CD4-positive, alpha-beta T cell (primary cell): ENCODE data around the gene FKBP5. TPM values are rescaled to one million over a fixed set of nuclear protein-coding genes. Genes with fewer than 3 reads are reported as not detected.
A peak's percentile ranks its signal among the peaks of the same experiment; 100 is the strongest.
"Not testable (repeated sequence)": the region's sequence is repeated elsewhere in the genome, so short reads cannot be mapped to it uniquely, and the experiment has no call there.

Experiments
- ATAC-seq: fragments of 200-7000 bp; cut with Tn5 transposase; one replicate; pipeline ENCODE4 v1.10.0; 2022; ENCODE audit warnings: mild to moderate bottlenecking; ENCODE audit not compliant: poor library complexity
- CTCF ChIA-PET: fragments of 350-600 bp; sonication (Branson Sonifier 250); formaldehyde crosslinking; loops from one replicate; lab custom pipeline; 2021; ENCODE audit warnings: antibody characterized with exemption, inconsistent platforms; lab: Charles Lee
- POLR2A ChIA-PET: fragments of 350-600 bp; sonication (Branson Sonifier 250); formaldehyde crosslinking; loops from one replicate; lab custom pipeline; 2021; ENCODE audit warnings: antibody characterized with exemption, inconsistent platforms; lab: Charles Lee
- DNase-seq, 14 experiments: peaks; one replicate each; pipeline ENCODE4 v3.0.0-alpha.2; 2013 to 2020; ENCODE audit warnings: mixed read lengths in 2 of 14
- H3K27ac ChIP-seq, 2 donors: one replicate each; pipeline versions ENCODE4 v1.5.1 to v1.7.0; 2013; ENCODE audit warnings: low read length in 2 of 2, low read depth in 1 of 2, mild to moderate bottlenecking in 1 of 2
- H3K27me3 ChIP-seq, 2 experiments: 1 replicate in 1 of 2; 2 replicates in 1 of 2; pipeline versions ENCODE4 v1.6.1 to v1.7.0; 2013; ENCODE audit warnings: low read length in 2 of 2, control low read depth in 1 of 2, mild to moderate bottlenecking in 1 of 2, moderate library complexity in 1 of 2; ENCODE audit not compliant: insufficient read depth in 2 of 2, control insufficient read depth in 1 of 2
- H3K36me3 ChIP-seq: one replicate; pipeline ENCODE4 v1.6.1; 2013; ENCODE audit warnings: low read length, control low read depth; ENCODE audit not compliant: insufficient read depth
- H3K4me1 ChIP-seq: one replicate; pipeline ENCODE4 v1.6.1; 2013; ENCODE audit warnings: low read length, control low read depth; ENCODE audit not compliant: insufficient read depth
- H3K4me3 ChIP-seq: one replicate; pipeline ENCODE4 v1.5.1; 2013; ENCODE audit warnings: mild to moderate bottlenecking, low read length, moderate library complexity
- H3K9me3 ChIP-seq, 2 experiments: 1 replicate in 1 of 2; 2 replicates in 1 of 2; pipeline versions ENCODE4 v1.6.1 to v1.7.0; 2013; ENCODE audit warnings: low read length in 2 of 2, mild to moderate bottlenecking in 2 of 2, control low read depth in 1 of 2, moderate library complexity in 1 of 2; ENCODE audit not compliant: control insufficient read depth in 1 of 2, insufficient read depth in 1 of 2
- H3K27ac Mint-ChIP-seq: one replicate; pipeline ENCODE4 v1.8.0; 2020; ENCODE audit warnings: mixed read lengths
- H3K27me3 Mint-ChIP-seq: one replicate; pipeline ENCODE4 v1.8.0; 2021; ENCODE audit warnings: mixed read lengths
- H3K36me3 Mint-ChIP-seq: one replicate; pipeline ENCODE4 v1.8.0; 2021; ENCODE audit warnings: low read depth, mixed read lengths
- H3K4me1 Mint-ChIP-seq: one replicate; pipeline ENCODE4 v1.8.0; 2021; ENCODE audit warnings: low read depth, mixed read lengths
- H3K4me3 Mint-ChIP-seq: one replicate; pipeline ENCODE4 v1.8.0; 2020; ENCODE audit warnings: mild to moderate bottlenecking, mixed read lengths
- H3K9me3 Mint-ChIP-seq: one replicate; pipeline ENCODE4 v1.8.0; 2020; ENCODE audit warnings: mixed read lengths
- CTCF ChIP-seq: fragments of 200-600 bp; IDR thresholded peaks from one replicate; pipeline ENCODE4 v1.8.0; 2022; ENCODE audit warnings: antibody characterized with exemption, mild to moderate bottlenecking
- intact Hi-C, 2 experiments: fragments of 100-400 bp; cut with DNase I in 1 of 2; cut with micrococcal nuclease in 1 of 2; formaldehyde crosslinking; loops; one replicate each; pipeline versions ENCODE4 v1.15.1 to v1.9.0; 2023 to 2025; cut with DNase I, micrococcal nuclease
- total RNA-seq, 174 experiments: library from RNA in 2 of 174; stranded (reverse) in 2 of 174; gene quantifications; one replicate each; pipeline ENCODE4 v1.2.3 and lab custom pipeline; 2021 to 2026

FKBP5 gene
- total RNA-seq, 2 experiments from 2014 or later, result 72.6 to 75.9 TPM

GRCh38 chr6:35600659-35601125 is 88.0 kb downstream of the FKBP5 start:
- H3K27ac ChIP-seq, result peak overlapping the region; percentile 52 to 82

GRCh38 chr6:35599761-35600658 is 88.7 kb downstream of the FKBP5 start:
- intact Hi-C loops, result loop anchor here in 1 of 2 experiments (2.0 to 5.0 kb wide), 3 partner anchors 15 to 132 kb away; partner anchors contain the start of gene FKBP5
- H3K36me3 Mint-ChIP-seq, result peaks cover 55% of the 10 kb centered on the region
- H3K36me3 ChIP-seq, result peaks cover 26% of the 10 kb centered on the region
- peaks cover 88% of the 10 kb centered on the region for H3K4me1 Mint-ChIP-seq
- ChIA-PET POLR2A (interaction anchor here (0.7 to 6.8 kb wide), 13 partner anchors 12 to 527 kb away, joined by 3 to 181 read pairs (median 6); partner anchors contain the start of genes ARMC12 and RPL10A), CTCF (interaction anchor here (0.8 to 4.5 kb wide), 8 partner anchors 8 to 136 kb away, joined by 3 to 28 read pairs (median 8); partner anchors contain the start of gene ARMC12)
- peak; percentile 4 for ATAC-seq
- H3K4me1 ChIP-seq, result peaks cover 73% of the 10 kb centered on the region
- peak in 5 of 14 experiments; percentile 20 to 34 (median 30) for DNase-seq
- H3K9me3 ChIP-seq, result no peaks in the 10 kb centered on the region
- no peaks in the 10 kb centered on the region for H3K9me3 Mint-ChIP-seq
- H3K27ac ChIP-seq, result peak overlapping the region; percentile 75 to 82
- peak overlapping the region; percentile 85 for H3K27ac Mint-ChIP-seq
- H3K27me3 ChIP-seq, result no peaks in the 10 kb centered on the region
- TF ChIP-seq CTCF, result no peak
- H3K4me3 Mint-ChIP-seq, result peak overlapping the region; percentile 82
- peak overlapping the region; percentile 42 for H3K4me3 ChIP-seq
- H3K27me3 Mint-ChIP-seq, result no peaks in the 10 kb centered on the region

More at GRCh38 chr6:35600659-35601125, 88.0 kb downstream of the FKBP5 start:
- ChIA-PET CTCF (interaction anchor here (0.8 to 4.5 kb wide), 10 partner anchors 9 to 136 kb away, joined by 3 to 33 read pairs (median 8); partner anchors contain the start of gene ARMC12), POLR2A (interaction anchor here (0.9 to 6.8 kb wide), 18 partner anchors 10 to 526 kb away, joined by 3 to 181 read pairs (median 6); partner anchors contain the start of genes ARMC12, FKBP5 and RPL10A)
- Histone ChIP-seq H3K4me3 (peak overlapping the region; percentile 42), H3K36me3 (peaks cover 20% of the 10 kb centered on the region), H3K27me3 (no peaks in the 10 kb centered on the region), H3K4me1 (peaks cover 71% of the 10 kb centered on the region), H3K9me3 (no peaks in the 10 kb centered on the region)
- Mint-ChIP-seq H3K36me3 (peaks cover 51% of the 10 kb centered on the region), H3K27me3 (no peaks in the 10 kb centered on the region), H3K4me3 (peak overlapping the region; percentile 82), H3K9me3 (no peaks in the 10 kb centered on the region), H3K27ac (peak overlapping the region; percentile 85), H3K4me1 (peaks cover 88% of the 10 kb centered on the region)
- DNase-seq (peak in 4 of 14 experiments; percentile 32 to 76 (median 42)), ATAC-seq (no peak)
- intact Hi-C loops, result loop anchor here in 1 of 2 experiments (2.0 to 5.0 kb wide), 3 partner anchors 16 to 132 kb away; partner anchors contain the start of gene FKBP5
- no peak for TF ChIP-seq CTCF

GRCh38 chr6:35598621-35599020 is 90.1 kb downstream of the FKBP5 start:
- ATAC-seq, H3K4me3 Mint-ChIP-seq, H3K9me3 Mint-ChIP-seq, H3K27me3 ChIP-seq, H3K27me3 Mint-ChIP-seq, H3K9me3 ChIP-seq, intact Hi-C loops, H3K4me3 ChIP-seq, DNase-seq: not testable (repeated sequence)
- Histone ChIP-seq H3K27ac (peak overlapping the region; percentile 29 to 75), H3K4me1 (peaks cover 74% of the 10 kb centered on the region), H3K36me3 (peaks cover 32% of the 10 kb centered on the region)
- ChIA-PET POLR2A (interaction anchor here (1.0 to 6.8 kb wide), 4 partner anchors 11 to 132 kb away, joined by 3 to 181 read pairs (median 129); no protein-coding TSS in a partner anchor), CTCF (interaction anchor here (1.0 to 2.0 kb wide), 3 partner anchors 14 to 138 kb away, joined by 4 to 7 read pairs (median 4); no protein-coding TSS in a partner anchor)
- Mint-ChIP-seq H3K36me3 (peaks cover 65% of the 10 kb centered on the region), H3K4me1 (peaks cover 90% of the 10 kb centered on the region), H3K27ac (peak overlapping the region; percentile 85)
